ENCODE measurements around the gene COG5. TPM values are rescaled to one million over a fixed set of nuclear protein-coding genes. Genes with fewer than 3 reads are reported as not detected.

Gene COG5
- polyA plus RNA-seq, 10 donors: 23.9 to 36.5 (median 28.1) TPM

- no peak for DNase-seq
Measured at GRCh38 chr7:107526672-107527071, 37.0 kb downstream of the COG5 start.

DNA sequence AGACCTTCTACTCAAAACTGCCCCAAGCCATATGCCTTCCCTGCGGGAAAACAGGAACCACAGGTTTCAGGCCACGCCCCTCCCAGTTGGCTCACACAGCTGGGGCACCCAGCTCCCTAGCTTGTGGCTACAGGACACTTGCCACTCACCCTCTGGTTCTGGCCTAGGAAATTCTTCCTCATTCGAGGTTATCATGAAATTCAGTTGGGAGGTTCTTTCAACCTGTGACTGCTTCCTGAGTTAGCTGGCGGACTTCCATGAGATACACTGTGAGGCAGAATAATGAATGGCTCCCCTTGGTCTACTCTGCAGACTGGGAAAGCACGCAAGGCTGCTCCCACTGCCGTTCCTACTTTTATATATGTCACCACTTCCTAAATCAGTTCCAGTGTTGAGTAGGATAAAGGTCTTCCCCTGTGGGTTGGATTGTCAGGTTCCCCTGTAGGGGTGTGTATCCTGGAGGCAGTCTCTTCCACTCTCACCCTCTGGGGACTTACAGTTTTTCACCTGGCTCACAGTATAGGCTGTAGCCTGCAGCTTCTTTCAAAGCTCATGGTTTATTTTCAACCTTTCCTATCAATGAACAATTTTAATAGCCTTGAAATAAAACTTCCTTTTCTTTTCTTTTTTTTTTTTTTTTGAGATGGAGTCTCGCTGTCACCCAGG is 56.9 kb downstream of the COG5 start:
- no peak for DNase-seq

DNA sequence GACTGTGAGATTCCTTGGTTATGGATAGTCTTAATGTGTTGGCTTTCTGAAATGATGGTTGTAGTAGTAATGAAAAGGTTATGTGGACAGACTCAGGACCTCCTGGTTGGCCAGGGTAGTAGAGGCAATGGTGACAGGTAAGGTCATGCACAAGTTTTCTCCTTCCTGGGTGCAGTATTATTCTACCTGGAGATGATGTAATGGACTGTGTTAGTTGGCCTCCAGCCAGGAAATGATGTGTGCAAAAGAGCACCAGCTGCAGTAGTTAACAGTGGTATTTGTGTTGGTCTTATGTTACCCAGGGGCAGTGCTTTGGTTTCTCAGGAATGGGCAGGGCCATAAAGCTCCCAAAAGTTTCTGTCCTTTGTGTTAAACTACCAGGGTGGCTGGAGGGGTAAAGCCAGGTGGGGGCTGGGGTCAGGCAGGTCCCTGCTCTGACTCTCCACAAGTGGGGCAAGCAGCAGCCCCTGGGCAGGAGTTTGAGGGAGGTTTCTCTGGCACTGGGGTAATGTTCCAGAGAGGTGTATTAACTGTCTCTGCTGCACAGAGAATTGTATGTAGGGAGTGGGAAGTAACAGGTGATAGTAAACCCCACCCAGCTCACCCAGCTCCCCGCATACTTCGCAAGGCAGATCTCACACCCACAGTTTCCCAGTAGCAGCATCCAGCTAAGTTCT is 57.6 kb downstream of the COG5 start:
- peak in 1 of 3 donors; percentile 6 for DNase-seq

- DNase-seq: no peak
Measured at GRCh38 chr7:107505362-107505761, 58.4 kb downstream of the COG5 start.

- DNase-seq: no peak
Measured at GRCh38 chr7:107503687-107504086, 60.0 kb downstream of the COG5 start.

DNA sequence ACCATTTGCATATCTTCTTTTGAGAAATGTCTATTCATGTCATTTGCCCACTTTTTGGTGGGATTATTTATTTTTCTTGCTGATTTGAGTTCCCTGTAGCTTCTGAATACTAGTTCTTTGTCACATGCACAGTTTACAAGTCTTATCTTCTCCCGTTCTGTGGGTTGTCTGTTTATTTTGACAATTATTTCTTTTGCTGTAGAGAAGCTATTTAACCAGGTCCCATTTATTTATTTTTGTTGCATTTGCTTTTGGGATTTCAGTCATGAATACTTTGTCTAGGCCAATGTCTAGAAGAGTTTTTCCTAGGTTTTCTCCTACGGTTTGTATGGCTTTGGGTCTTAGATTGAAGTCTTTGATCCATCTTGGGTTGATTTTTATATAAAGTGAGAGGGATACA is 60.9 kb downstream of the COG5 start:
- no peak for DNase-seq

DNA sequence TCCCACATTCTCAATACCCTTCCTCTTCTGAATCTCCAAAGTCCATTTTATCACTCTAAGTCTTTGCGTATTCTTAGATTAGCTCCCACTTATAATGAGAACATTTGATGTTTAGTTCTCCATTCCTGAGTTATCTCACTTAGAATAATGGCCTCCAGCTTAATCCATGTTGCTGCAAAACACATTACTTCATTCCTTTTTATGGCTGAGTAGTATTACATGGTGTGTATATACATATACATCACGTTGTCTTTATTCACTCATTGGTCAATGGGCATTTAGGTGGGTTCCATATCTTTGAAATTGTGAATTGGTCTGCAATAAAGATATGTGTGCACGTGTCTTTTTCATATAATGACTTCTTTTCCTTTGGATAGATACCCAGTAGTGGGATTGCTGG is 61.6 kb downstream of the COG5 start:
- no peak for DNase-seq

DNA sequence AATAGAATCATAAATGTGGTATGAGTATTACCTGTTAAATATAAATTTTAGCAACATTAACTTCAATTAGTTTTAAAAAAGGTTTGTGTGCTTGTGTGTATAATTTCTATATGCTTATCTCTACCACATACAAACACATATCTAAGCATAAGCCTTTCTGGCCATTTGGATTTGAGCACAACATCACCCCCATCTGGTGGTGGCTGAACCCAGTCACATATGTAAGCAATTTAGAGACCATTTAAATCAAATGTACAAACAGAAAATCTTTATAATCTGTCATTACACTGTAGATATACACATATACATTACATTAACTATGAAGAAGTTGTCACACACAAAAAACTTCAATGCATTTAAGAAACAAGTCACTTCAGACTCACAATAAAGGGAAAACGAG is 62.1 kb downstream of the COG5 start:
- DNase-seq: no peak

DNA sequence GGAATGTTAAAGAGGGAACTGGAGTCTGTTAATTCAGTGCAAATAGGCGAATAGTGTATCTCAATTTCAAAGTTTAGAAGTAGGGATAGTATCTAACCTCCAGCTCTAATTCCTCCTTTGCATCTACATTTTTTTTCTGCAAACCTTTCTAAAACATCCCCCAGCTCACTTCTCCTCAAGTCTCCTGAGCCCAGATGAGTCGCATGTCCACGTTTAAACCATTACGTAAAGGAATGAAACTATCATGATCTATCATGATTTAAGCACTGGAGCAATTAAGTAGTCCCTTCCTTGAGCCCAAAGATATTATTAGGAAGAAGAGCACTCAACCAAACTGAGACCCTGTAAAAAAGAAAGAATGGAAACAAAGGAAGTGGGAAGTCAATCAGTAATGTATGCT is 64.0 kb downstream of the COG5 start:
- no peak for DNase-seq

GRCh38 chr7:107495516-107495915 is 68.2 kb downstream of the COG5 start:
- DNase-seq: no peak

GRCh38 chr7:107494884-107495283 is 68.8 kb downstream of the COG5 start:
- DNase-seq: no peak

- DNase-seq: no peak
Measured at GRCh38 chr7:107494315-107494751, 69.4 kb downstream of the COG5 start.

GRCh38 chr7:107492875-107493274 is 70.8 kb downstream of the COG5 start:
- no peak for DNase-seq

DNA sequence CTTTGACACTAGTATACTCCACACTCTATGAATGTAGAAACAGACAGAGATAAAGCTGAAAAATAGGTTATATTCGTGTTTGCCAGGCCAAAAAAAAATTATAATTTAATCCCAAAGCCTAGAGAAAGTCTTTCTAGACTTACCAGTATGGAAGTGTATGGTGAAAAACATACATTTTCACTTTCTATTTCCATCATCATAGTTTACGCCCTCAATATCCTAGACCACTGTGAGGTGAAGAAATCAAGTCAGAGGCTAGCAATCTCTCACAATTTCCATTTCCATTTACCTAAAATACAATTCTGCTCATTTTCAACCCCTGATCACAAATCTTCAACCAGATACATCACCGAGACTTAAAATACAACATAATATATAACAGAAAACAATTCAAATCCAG is 77.7 kb downstream of the COG5 start:
- no peak for DNase-seq

- no peak for DNase-seq
Measured at GRCh38 chr7:107482571-107482970, 81.1 kb downstream of the COG5 start.

GRCh38 chr7:107480932-107481331 is 82.8 kb downstream of the COG5 start:
- peak in 1 of 3 donors; percentile 9 for DNase-seq

GRCh38 chr7:107479303-107479702 is 84.4 kb downstream of the COG5 start:
- no peak for DNase-seq

GRCh38 chr7:107474104-107474521 is 89.6 kb downstream of the COG5 start:
- DNase-seq: no peak

DNA sequence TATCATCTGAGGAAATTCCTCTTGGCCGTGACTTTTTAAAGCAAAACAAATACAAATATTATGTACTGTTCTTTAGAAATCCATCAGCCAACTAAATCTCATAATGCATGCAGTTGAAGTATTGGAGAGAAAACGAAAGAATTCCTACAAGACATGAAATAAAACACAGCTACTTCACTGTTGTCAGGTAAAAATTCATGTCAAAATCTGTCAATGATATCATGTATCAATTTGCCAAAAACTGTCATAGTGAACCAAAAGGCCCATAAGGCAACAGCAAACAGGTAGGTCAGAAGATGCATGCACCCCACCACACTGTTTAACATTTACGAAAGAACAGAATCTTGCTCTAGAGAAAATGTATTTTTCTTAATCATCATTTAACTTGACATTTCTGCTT is 91.6 kb downstream of the COG5 start:
- DNase-seq: no peak

- DNase-seq: no peak
Measured at GRCh38 chr7:107471292-107472070, 92.2 kb downstream of the COG5 start.

- DNase-seq: no peak
Measured at GRCh38 chr7:107469929-107470328, 93.8 kb downstream of the COG5 start, which contains the start of gene GPR22. Gene GPR22, plus strand, starts transcription at chr7:107470057. Its CDS starts 4,004 bp downstream, at chr7:107474061.

DNA sequence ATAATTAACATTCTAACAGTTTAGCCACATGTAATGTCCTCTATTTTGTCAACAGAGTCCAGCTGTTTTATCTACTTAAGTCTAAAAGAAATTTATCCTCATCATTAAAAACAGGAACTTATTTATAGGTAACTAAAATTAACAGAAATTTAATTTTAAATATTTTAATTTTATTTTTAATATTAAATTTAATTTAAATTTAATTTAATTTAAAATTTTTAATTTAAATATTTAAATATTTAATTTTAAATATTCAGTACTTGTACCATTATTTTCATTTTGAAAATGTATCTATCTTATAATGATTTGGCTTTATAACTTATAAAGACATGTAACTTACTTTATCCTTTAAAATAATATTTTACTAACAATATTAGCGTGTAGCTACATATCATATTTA is 94.9 kb downstream of the COG5 start:
- DNase-seq: no peak

GRCh38 chr7:107467972-107468371 is 95.7 kb downstream of the COG5 start:
- no peak for DNase-seq

Data from muscle of back (tissue), 11 donors.